Epithelial cell of esophagus (primary cell): ENCODE measurements around the gene CRCP.
"Not testable (repeated sequence)": the region's sequence is repeated elsewhere in the genome, so short reads cannot be mapped to it uniquely, and the experiment has no call there.

Experiments used
- DNase-seq: peaks from one replicate; pipeline ENCODE4 v3.0.0; 2010; ENCODE audit warnings: low read depth
- H3K4me3 ChIP-seq: 2 replicates; pipeline ENCODE4 v1.5.1; 2011; ENCODE audit warnings: mild to moderate bottlenecking, low read length, control low read depth
- CTCF ChIP-seq: IDR thresholded peaks from 2 replicates; pipeline ENCODE4 v1.5.1; 2011; ENCODE audit warnings: low read depth, mild to moderate bottlenecking, low read length, control low read depth, inconsistent platforms; ENCODE audit not compliant: insufficient read depth; ENCODE audit errors: missing control alignments

Gene CRCP

GRCh38 chr7:66146701-66147100 lies 32.1 kb downstream of the CRCP start:
- DNase-seq = no peak
- no peak for TF ChIP-seq CTCF
- no peak overlapping the region for H3K4me3 ChIP-seq

- H3K4me3 ChIP-seq, DNase-seq: not testable (repeated sequence)
Measured at GRCh38 chr7:66147657-66148056, 33.0 kb downstream of the CRCP start.

GRCh38 chr7:66150471-66150870 lies 35.8 kb downstream of the CRCP start:
- no peak overlapping the region for H3K4me3 ChIP-seq
- TF ChIP-seq CTCF = no peak
- no peak for DNase-seq

- DNase-seq = no peak
- no peak for TF ChIP-seq CTCF
- no peak overlapping the region for H3K4me3 ChIP-seq
Measured at GRCh38 chr7:66152371-66153191, 37.9 kb downstream of the CRCP start.

GRCh38 chr7:66153691-66154090 lies 39.0 kb downstream of the CRCP start:
- H3K4me3 ChIP-seq = no peak overlapping the region
- DNase-seq = no peak
- no peak for TF ChIP-seq CTCF

- not testable (repeated sequence) for H3K4me3 ChIP-seq, DNase-seq
Measured at GRCh38 chr7:66156035-66156434, 41.4 kb downstream of the CRCP start.

GRCh38 chr7:66157060-66157459 lies 42.4 kb downstream of the CRCP start:
- DNase-seq = no peak
- TF ChIP-seq CTCF = no peak
- no peak overlapping the region for H3K4me3 ChIP-seq

GRCh38 chr7:66162622-66163021 lies 48.0 kb downstream of the CRCP start:
- no peak overlapping the region for H3K4me3 ChIP-seq
- DNase-seq = no peak
- no peak for TF ChIP-seq CTCF
